ENCODE results near the gene BFAR.
A peak's percentile ranks its signal among the peaks of the same experiment; 100 is the strongest.

The BFAR gene

DNA sequence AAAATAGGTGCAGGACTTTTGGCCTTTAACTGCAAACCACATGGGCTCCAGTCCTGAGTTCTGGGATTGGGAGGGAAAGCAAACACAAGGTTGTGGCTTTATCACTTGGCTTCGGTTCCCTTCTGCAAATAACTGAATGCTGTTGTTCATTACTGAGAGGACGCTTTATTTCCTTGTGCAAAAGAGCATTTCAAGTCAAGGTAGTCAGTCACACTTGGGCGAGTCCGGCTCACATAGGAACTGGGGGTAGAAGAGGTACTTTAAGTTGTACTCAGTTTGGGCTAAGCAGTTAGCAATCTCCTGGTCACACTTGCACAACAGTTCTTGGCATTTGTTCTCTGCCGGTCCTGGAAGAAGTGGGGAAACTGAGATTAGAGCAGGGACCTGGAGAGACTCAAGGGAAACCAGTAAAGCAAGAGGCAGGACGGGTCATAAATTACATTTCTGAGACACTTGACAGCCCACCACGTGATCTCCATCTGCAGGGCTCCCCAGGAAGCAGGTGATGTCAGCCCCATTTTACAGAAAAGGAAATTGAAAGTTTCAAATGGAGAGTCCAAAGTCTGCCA, 39.7 kb downstream of the BFAR start:
- Histone ChIP-seq H3K79me2 (ENCODE audit: control insufficient read depth, low read length) (no peaks in the 10 kb centered on the region), H3K9me3 (ENCODE audit: control insufficient read depth, insufficient read depth, low read length) (no peaks in the 10 kb centered on the region), H3F3A (ENCODE audit: control insufficient read depth, insufficient read depth) (peaks cover 32% of the 10 kb centered on the region), H3K27ac (ENCODE audit: low read depth, low read length) (peak overlapping the region; percentile 91), H3K4me1 (ENCODE audit: control insufficient read depth, low read length) (peaks cover 51% of the 10 kb centered on the region), H3K4me3 (ENCODE audit: low read length) (peak overlapping the region; percentile 63), H3K9me2 (replicated peaks; ENCODE audit: control insufficient read depth, low read length) (no peaks in the 10 kb centered on the region), H3K4me2 (ENCODE audit: low read length) (peak overlapping the region; percentile 87), H3K36me3 (ENCODE audit: control insufficient read depth, low read length) (peaks cover 22% of the 10 kb centered on the region), H4K20me1 (ENCODE audit: control insufficient read depth, insufficient read depth, low read depth, low read length) (no peaks in the 10 kb centered on the region), H3K27me3 (ENCODE audit: control insufficient read depth, low read length) (no peaks in the 10 kb centered on the region)
- TF ChIP-seq CTCF (IDR thresholded peaks at IDR 0.05; ENCODE audit: low read depth, low read length, poor library complexity, severe bottlenecking) (no peak), EZH2phosphoT487 (IDR thresholded peaks at IDR 0.05; ENCODE audit: borderline replicate concordance, low read length) (no peak)

- Histone ChIP-seq H3K9me2 (replicated peaks; ENCODE audit: control insufficient read depth, low read length) (no peaks in the 10 kb centered on the region), H3K4me2 (ENCODE audit: low read length) (no peak overlapping the region), H3F3A (ENCODE audit: control insufficient read depth, insufficient read depth) (peaks cover 13% of the 10 kb centered on the region), H3K27me3 (ENCODE audit: control insufficient read depth, low read length) (no peaks in the 10 kb centered on the region), H3K4me3 (ENCODE audit: low read length) (no peak overlapping the region), H4K20me1 (ENCODE audit: control insufficient read depth, insufficient read depth, low read depth, low read length) (no peaks in the 10 kb centered on the region), H3K79me2 (ENCODE audit: control insufficient read depth, low read length) (no peaks in the 10 kb centered on the region), H3K4me1 (ENCODE audit: control insufficient read depth, low read length) (peaks cover 49% of the 10 kb centered on the region), H3K27ac (ENCODE audit: low read depth, low read length) (no peak overlapping the region), H3K36me3 (ENCODE audit: control insufficient read depth, low read length) (no peaks in the 10 kb centered on the region), H3K9me3 (ENCODE audit: control insufficient read depth, insufficient read depth, low read length) (no peaks in the 10 kb centered on the region)
- TF ChIP-seq EZH2phosphoT487 (IDR thresholded peaks at IDR 0.05; ENCODE audit: borderline replicate concordance, low read length): no peak
- TF ChIP-seq CTCF (IDR thresholded peaks at IDR 0.05; ENCODE audit: low read depth, low read length, poor library complexity, severe bottlenecking): no peak
Observed at GRCh38 chr16:14676633-14677032, 43.9 kb downstream of the BFAR start.

DNA sequence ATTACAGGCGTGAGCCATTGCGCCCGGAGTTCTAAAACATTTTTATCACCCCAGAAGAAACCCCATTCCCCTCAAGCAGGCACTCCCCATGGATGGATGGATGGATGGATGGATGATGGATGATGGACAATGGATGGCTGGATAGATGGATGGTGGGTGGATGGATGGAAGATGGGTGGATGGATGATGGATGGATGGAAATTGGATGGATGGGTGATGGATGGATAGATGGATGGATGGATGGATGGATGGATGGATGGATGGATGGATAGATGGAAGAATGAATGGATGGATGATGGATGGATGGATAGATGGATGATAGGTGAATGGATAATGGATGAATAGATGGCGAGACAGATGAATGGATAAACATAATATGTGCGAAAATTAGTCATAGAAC, 44.9 kb downstream of the BFAR start:
- peaks cover 3% of the 10 kb centered on the region for H3F3A ChIP-seq (ENCODE audit: control insufficient read depth, insufficient read depth)
- H3K4me3 ChIP-seq (ENCODE audit: low read length): no peak overlapping the region; the same call in 1 of the 2 replicates
- H3K79me2 ChIP-seq (ENCODE audit: control insufficient read depth, low read length): no peaks in the 10 kb centered on the region
- TF ChIP-seq CTCF (IDR thresholded peaks at IDR 0.05; ENCODE audit: low read depth, low read length, poor library complexity, severe bottlenecking) (no peak), EZH2phosphoT487 (IDR thresholded peaks at IDR 0.05; ENCODE audit: borderline replicate concordance, low read length) (no peak)
- H3K4me2 ChIP-seq (ENCODE audit: low read length): peak overlapping the region; percentile 31
- H3K27ac ChIP-seq (ENCODE audit: low read depth, low read length): no peak overlapping the region
- no peaks in the 10 kb centered on the region for H3K36me3 ChIP-seq (ENCODE audit: control insufficient read depth, low read length)
- no peaks in the 10 kb centered on the region for H3K9me3 ChIP-seq (ENCODE audit: control insufficient read depth, insufficient read depth, low read length)
- H3K4me1 ChIP-seq (ENCODE audit: control insufficient read depth, low read length): peaks cover 39% of the 10 kb centered on the region
- H3K9me2 ChIP-seq (replicated peaks; ENCODE audit: control insufficient read depth, low read length): no peaks in the 10 kb centered on the region
- H4K20me1 ChIP-seq (ENCODE audit: control insufficient read depth, insufficient read depth, low read depth, low read length): no peaks in the 10 kb centered on the region
- no peaks in the 10 kb centered on the region for H3K27me3 ChIP-seq (ENCODE audit: control insufficient read depth, low read length)

All from DOHH2 (cell line).